ENCODE data around the gene BTBD9.

DNA sequence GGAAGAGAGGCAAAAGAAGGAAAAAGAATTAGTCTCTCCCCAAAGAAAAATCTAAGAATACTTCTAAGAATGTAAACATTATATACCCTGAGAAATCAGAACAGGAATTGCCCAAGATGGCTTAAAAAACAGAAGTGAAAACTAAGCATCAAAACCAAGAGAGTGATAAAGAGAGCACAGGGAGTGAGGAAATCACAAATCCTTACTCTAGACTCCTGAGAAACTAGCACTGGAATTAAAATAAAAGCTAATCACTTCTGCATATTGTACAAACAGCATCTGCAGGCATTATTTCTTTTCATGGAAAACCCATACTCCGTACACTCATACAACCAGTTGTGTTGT, 285.7 kb downstream of the BTBD9 start:
- TF ChIP-seq TCF4 (CRISPR knock-in tag; IDR thresholded peaks at IDR 0.05; ENCODE audit: borderline replicate concordance) (no peak), GLIS3 (CRISPR knock-in tag; IDR thresholded peaks at IDR 0.05) (no peak), SNAI2 (CRISPR knock-in tag; IDR thresholded peaks at IDR 0.05) (no peak), BACH2 (CRISPR knock-in tag; IDR thresholded peaks at IDR 0.05; ENCODE audit: borderline replicate concordance) (no peak), TOX (CRISPR knock-in tag; IDR thresholded peaks at IDR 0.05; ENCODE audit: borderline replicate concordance) (no peak), OSR1 (CRISPR knock-in tag; IDR thresholded peaks at IDR 0.05) (no peak), PPARA (CRISPR knock-in tag; IDR thresholded peaks at IDR 0.05; ENCODE audit: borderline replicate concordance) (no peak)
- TF ChIP-seq, protein P1, sequence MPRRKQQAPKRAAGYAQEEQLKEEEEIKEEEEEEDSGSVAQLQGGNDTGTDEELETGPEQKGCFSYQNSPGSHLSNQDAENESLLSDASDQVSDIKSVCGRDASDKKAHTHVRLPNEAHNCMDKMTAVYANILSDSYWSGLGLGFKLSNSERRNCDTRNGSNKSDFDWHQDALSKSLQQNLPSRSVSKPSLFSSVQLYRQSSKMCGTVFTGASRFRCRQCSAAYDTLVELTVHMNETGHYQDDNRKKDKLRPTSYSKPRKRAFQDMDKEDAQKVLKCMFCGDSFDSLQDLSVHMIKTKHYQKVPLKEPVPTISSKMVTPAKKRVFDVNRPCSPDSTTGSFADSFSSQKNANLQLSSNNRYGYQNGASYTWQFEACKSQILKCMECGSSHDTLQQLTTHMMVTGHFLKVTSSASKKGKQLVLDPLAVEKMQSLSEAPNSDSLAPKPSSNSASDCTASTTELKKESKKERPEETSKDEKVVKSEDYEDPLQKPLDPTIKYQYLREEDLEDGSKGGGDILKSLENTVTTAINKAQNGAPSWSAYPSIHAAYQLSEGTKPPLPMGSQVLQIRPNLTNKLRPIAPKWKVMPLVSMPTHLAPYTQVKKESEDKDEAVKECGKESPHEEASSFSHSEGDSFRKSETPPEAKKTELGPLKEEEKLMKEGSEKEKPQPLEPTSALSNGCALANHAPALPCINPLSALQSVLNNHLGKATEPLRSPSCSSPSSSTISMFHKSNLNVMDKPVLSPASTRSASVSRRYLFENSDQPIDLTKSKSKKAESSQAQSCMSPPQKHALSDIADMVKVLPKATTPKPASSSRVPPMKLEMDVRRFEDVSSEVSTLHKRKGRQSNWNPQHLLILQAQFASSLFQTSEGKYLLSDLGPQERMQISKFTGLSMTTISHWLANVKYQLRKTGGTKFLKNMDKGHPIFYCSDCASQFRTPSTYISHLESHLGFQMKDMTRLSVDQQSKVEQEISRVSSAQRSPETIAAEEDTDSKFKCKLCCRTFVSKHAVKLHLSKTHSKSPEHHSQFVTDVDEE (CRISPR knock-in tag; IDR thresholded peaks at IDR 0.05), result no peak
